Brain microvascular endothelial cell (primary cell): Measurements from ENCODE around the gene XK.

Experiments used
- DNase-seq: peaks from one replicate; pipeline ENCODE4 v3.0.0-alpha.2; 2020
- H3K27ac ChIP-seq: fragments of 250-450 bp; sonication (Bioruptor Pico); 2 replicates; pipeline ENCODE4 v1.5.1; 2020; ENCODE audit warnings: mild to moderate bottlenecking, moderate library complexity
- H3K27me3 ChIP-seq: fragments of 250-450 bp; sonication (Bioruptor Pico); replicated peaks from 2 replicates; pipeline ENCODE4 v1.5.1; 2020; ENCODE audit warnings: mild to moderate bottlenecking
- H3K36me3 ChIP-seq: fragments of 250-450 bp; sonication (Bioruptor Pico); replicated peaks from 2 replicates; pipeline ENCODE4 v1.5.1; 2020; ENCODE audit warnings: mild to moderate bottlenecking
- H3K4me3 ChIP-seq: 2 replicates; pipeline ENCODE4 v1.5.1; 2011; ENCODE audit warnings: low read depth, mild to moderate bottlenecking, control low read depth, low read length, moderate library complexity
- CTCF ChIP-seq: IDR thresholded peaks from 2 replicates; pipeline ENCODE4 v1.5.1; 2011; ENCODE audit warnings: low read depth, mild to moderate bottlenecking, moderate library complexity, low read length, control low read depth, inconsistent platforms; ENCODE audit errors: missing control alignments
- in situ Hi-C: cut with HindIII; loops from 2 replicates; pipeline ENCODE4 v1.10.0; 2017; ENCODE audit warnings: low sequenced_read_pairs, low pct_ligation_motif_present

XK gene

GRCh38 chrX:37752281-37752680, 66.7 kb downstream of the XK start:
- Histone ChIP-seq H3K4me3 (no peak overlapping the region), H3K36me3 (no peaks in the 10 kb centered on the region), H3K27me3 (no peaks in the 10 kb centered on the region), H3K27ac (no peak overlapping the region)
- in situ Hi-C loops, result no loop called here
- DNase-seq, result no peak
- no peak for TF ChIP-seq CTCF

GRCh38 chrX:37752936-37753335, 67.3 kb downstream of the XK start:
- no peak overlapping the region for H3K4me3 ChIP-seq
- no peaks in the 10 kb centered on the region for H3K36me3 ChIP-seq
- no peak for DNase-seq
- in situ Hi-C loops, result no loop called here
- H3K27me3 ChIP-seq, result no peaks in the 10 kb centered on the region
- no peak overlapping the region for H3K27ac ChIP-seq
- no peak for TF ChIP-seq CTCF

- H3K4me3 ChIP-seq, result no peak overlapping the region
- no peaks in the 10 kb centered on the region for H3K27me3 ChIP-seq
- H3K36me3 ChIP-seq, result no peaks in the 10 kb centered on the region
- H3K27ac ChIP-seq, result no peak overlapping the region
- TF ChIP-seq CTCF, result no peak
- DNase-seq, result no peak
- in situ Hi-C loops, result no loop called here
Observed at GRCh38 chrX:37753384-37753783, 67.8 kb downstream of the XK start.

- no peak overlapping the region for H3K27ac ChIP-seq
- H3K36me3 ChIP-seq, result no peaks in the 10 kb centered on the region
- DNase-seq, result no peak
- no peaks in the 10 kb centered on the region for H3K27me3 ChIP-seq
- TF ChIP-seq CTCF, result no peak
- H3K4me3 ChIP-seq, result no peak overlapping the region
- in situ Hi-C loops, result no loop called here
Observed at GRCh38 chrX:37754516-37754915, 68.9 kb downstream of the XK start.

- DNase-seq, result no peak
- Histone ChIP-seq H3K27ac (no peak overlapping the region), H3K27me3 (no peaks in the 10 kb centered on the region), H3K36me3 (no peaks in the 10 kb centered on the region), H3K4me3 (no peak overlapping the region)
- in situ Hi-C loops, result no loop called here
- no peak for TF ChIP-seq CTCF
Observed at GRCh38 chrX:37755025-37755424, 69.4 kb downstream of the XK start.

GRCh38 chrX:37757082-37757481, 71.5 kb downstream of the XK start:
- no peak for DNase-seq
- Histone ChIP-seq H3K4me3 (no peak overlapping the region), H3K27ac (no peak overlapping the region), H3K36me3 (no peaks in the 10 kb centered on the region), H3K27me3 (no peaks in the 10 kb centered on the region)
- in situ Hi-C loops, result no loop called here
- no peak for TF ChIP-seq CTCF
